PC-3 (cell line): ENCODE measurements around the gene VPS36. TPM values are rescaled to one million over a fixed set of nuclear protein-coding genes. Genes with fewer than 3 reads are reported as not detected.

Source experiments
- ATAC-seq: fragments of 200-7000 bp; cut with Tn5 transposase; 2 replicates; pipeline ENCODE4 v1.9.1; 2020; ENCODE audit warnings: mild to moderate bottlenecking, moderate library complexity
- BruUV-seq: library from RNA; stranded (reverse); fragments of 400-500 nt; replicated peaks from 2 replicates; lab custom pipeline; 2021; lab: Mats Ljungman, UMichigan
- CTCF ChIA-PET: fragments of 300-600 bp; sonication (Branson Sonifier 250); formaldehyde crosslinking; loops from one replicate; lab custom pipeline; 2022; ENCODE audit warnings: antibody characterized with exemption; lab: Charles Lee
- POLR2A ChIA-PET: fragments of 300-600 bp; sonication (Branson Sonifier 250); formaldehyde crosslinking; loops from one replicate; lab custom pipeline; 2022; ENCODE audit warnings: antibody characterized with exemption; ENCODE audit not compliant: unreplicated experiment; lab: Charles Lee
- DNase-seq: peaks from one replicate; pipeline ENCODE4 v3.0.0-alpha.2; 2015
- H2AFZ ChIP-seq: fragments of 300-600 bp; sonication (generic); 2 replicates; pipeline ENCODE4 v1.6.0; 2016; ENCODE audit warnings: antibody characterized with exemption, low read length
- H3F3A ChIP-seq: fragments of 300-600 bp; sonication (generic); one replicate; pipeline ENCODE4 v1.6.0; 2017; ENCODE audit warnings: antibody characterized with exemption, low read length, control low read depth, mild to moderate bottlenecking; ENCODE audit not compliant: unreplicated experiment
- H3K27ac ChIP-seq: fragments of 300-600 bp; sonication (generic); 2 replicates; pipeline ENCODE4 v1.5.1; 2016; ENCODE audit warnings: mild to moderate bottlenecking, low read length
- H3K27me3 ChIP-seq: fragments of 300-600 bp; sonication (generic); 2 replicates; pipeline ENCODE4 v1.6.1; 2016; ENCODE audit warnings: low read length, mixed read lengths
- H3K36me3 ChIP-seq: fragments of 300-600 bp; sonication (generic); 2 replicates; pipeline ENCODE4 v1.6.1; 2016; ENCODE audit warnings: low read depth, mixed run types, low read length, mixed read lengths
- H3K4me1 ChIP-seq: fragments of 300-600 bp; sonication (generic); 2 replicates; pipeline ENCODE4 v1.5.1; 2016; ENCODE audit warnings: low read length; ENCODE audit not compliant: insufficient read depth
- H3K4me2 ChIP-seq: fragments of 300-600 bp; sonication (generic); 2 replicates; pipeline ENCODE4 v1.6.0; 2016; ENCODE audit warnings: low read length
- H3K4me3 ChIP-seq: fragments of 300-600 bp; sonication (generic); 2 replicates; pipeline ENCODE4 v1.5.1; 2016; ENCODE audit warnings: mild to moderate bottlenecking, low read length, mixed read lengths
- H3K79me2 ChIP-seq: fragments of 300-600 bp; sonication (generic); 2 replicates; pipeline ENCODE4 v1.6.1; 2017; ENCODE audit warnings: low read length, mixed read lengths
- H3K9ac ChIP-seq: fragments of 300-600 bp; sonication (generic); 2 replicates; pipeline ENCODE4 v1.6.0; 2016; ENCODE audit warnings: mild to moderate bottlenecking, low read length
- H3K9me2 ChIP-seq: fragments of 300-600 bp; sonication (generic); replicated peaks from 2 replicates; pipeline ENCODE4 v1.6.1; 2016; ENCODE audit warnings: mixed run types, low read length, mixed read lengths
- H3K9me3 ChIP-seq: fragments of 300-600 bp; sonication (generic); 2 replicates; pipeline ENCODE4 v1.6.1; 2016; ENCODE audit warnings: low read length, mixed read lengths
- H4K20me1 ChIP-seq: fragments of 300-600 bp; sonication (generic); 2 replicates; pipeline ENCODE4 v1.6.1; 2016; ENCODE audit warnings: low read length, mixed read lengths
- CTCF ChIP-seq: fragments of 300-600 bp; sonication (generic); conservative IDR thresholded peaks from 2 replicates; pipeline ENCODE4 v1.5.1; 2017; ENCODE audit warnings: antibody characterized with exemption, low read depth, mild to moderate bottlenecking, low read length
- EZH2 ChIP-seq: fragments of 300-600 bp; sonication (generic); IDR thresholded peaks from one replicate; pipeline ENCODE4 v1.6.1; 2017; ENCODE audit warnings: antibody characterized with exemption, mild to moderate bottlenecking, low read length; ENCODE audit not compliant: unreplicated experiment
- EZH2phosphoT487 ChIP-seq: fragments of 300-600 bp; sonication (generic); IDR thresholded peaks from 2 replicates; pipeline ENCODE4 v1.6.1; 2018; ENCODE audit warnings: mild to moderate bottlenecking, antibody characterized with exemption, low read length, borderline replicate concordance
- intact Hi-C: fragments of 100-400 bp; cut with micrococcal nuclease; formaldehyde crosslinking; loops from 2 replicates; pipeline ENCODE4 v1.9.0; 2023
- total RNA-seq: library from RNA; depleted of rRNA; stranded (reverse); fragments of >200 nt; gene quantifications from 2 replicates; pipeline ENCODE4 v1.2.3, GENCODE V29; 2014

VPS36 gene
- total RNA-seq, 1 experiment from 2014 or later, result 10.1 TPM

GRCh38 chr13:52449331-52450011 is 963 bp downstream of the VPS36 start:
- CTCF ChIA-PET, result interaction anchor here (0.6 to 1.8 kb wide), 3 partner anchors 21 to 106 kb away, joined by 3 to 11 read pairs (median 3); no protein-coding TSS in a partner anchor
- Histone ChIP-seq H3K27me3 (no peaks in the 10 kb centered on the region), H3K36me3 (no peaks in the 10 kb centered on the region; the same call in 1 of the 2 replicates), H3K9me3 (no peaks in the 10 kb centered on the region), H3K4me3 (peak overlapping the region; percentile 99), H3K4me2 (peak overlapping the region; percentile 92), H3K79me2 (peaks cover 51% of the 10 kb centered on the region), H4K20me1 (0 out of 2 replicates have a peak, but pooled peaks cover 5% of the 10 kb centered on the region), H3K4me1 (peaks cover 16% of the 10 kb centered on the region; the same call in 1 of the 2 replicates), H3F3A (no peaks in the 10 kb centered on the region), H3K9ac (peak overlapping the region; percentile 92), H2AFZ (peak overlapping the region; percentile 91), H3K27ac (0 out of 2 replicates have a peak overlapping the region, but pooled peaks have one; percentile 49), H3K9me2 (no peaks in the 10 kb centered on the region)
- POLR2A ChIA-PET, result no interaction called here
- TF ChIP-seq EZH2 (no peak), EZH2phosphoT487 (no peak), CTCF (no peak)
- intact Hi-C loops, result loop anchor here (1.0 to 2.0 kb wide), 2 partner anchors 51 to 106 kb away; no protein-coding TSS in a partner anchor
- BruUV-seq, result TSS peak; percentile 57
- ATAC-seq (no peak), DNase-seq (no peak)

GRCh38 chr13:52447815-52448552 is 2.5 kb downstream of the VPS36 start:
- Histone ChIP-seq H3K9ac (no peak overlapping the region), H3K36me3 (no peaks in the 10 kb centered on the region; the same call in 1 of the 2 replicates), H3F3A (no peaks in the 10 kb centered on the region), H3K27me3 (no peaks in the 10 kb centered on the region), H3K4me3 (no peak overlapping the region), H2AFZ (no peak overlapping the region), H3K27ac (no peak overlapping the region), H3K9me2 (no peaks in the 10 kb centered on the region), H3K4me1 (peaks cover 5% of the 10 kb centered on the region; the same call in 1 of the 2 replicates), H4K20me1 (0 out of 2 replicates have a peak, but pooled peaks cover 5% of the 10 kb centered on the region), H3K4me2 (peak overlapping the region; percentile 92; the same call in 1 of the 2 replicates), H3K79me2 (peaks cover 52% of the 10 kb centered on the region), H3K9me3 (no peaks in the 10 kb centered on the region)
- ATAC-seq, result no peak
- no peak for DNase-seq
- TF ChIP-seq CTCF, result no peak
- TF ChIP-seq EZH2phosphoT487, result no peak
- TF ChIP-seq EZH2, result no peak
- intact Hi-C loops, result no loop called here
- no TSS peak for BruUV-seq
- POLR2A ChIA-PET, result no interaction called here
- CTCF ChIA-PET, result no interaction called here
